ENCODE data around the gene F8A3. TPM values are rescaled to one million over a fixed set of nuclear protein-coding genes. Genes with fewer than 3 reads are reported as not detected.

The F8A3 gene
- total and polyA plus RNA-seq, 9 of the 15 experiments (the other 6 are each of a cell fraction or from before 2014, with no cell fraction given): not detected

GRCh38 chrX:155434906-155435743 lies 23.3 kb downstream of the F8A3 start (continued):
- TF ChIP-seq, protein P1, sequence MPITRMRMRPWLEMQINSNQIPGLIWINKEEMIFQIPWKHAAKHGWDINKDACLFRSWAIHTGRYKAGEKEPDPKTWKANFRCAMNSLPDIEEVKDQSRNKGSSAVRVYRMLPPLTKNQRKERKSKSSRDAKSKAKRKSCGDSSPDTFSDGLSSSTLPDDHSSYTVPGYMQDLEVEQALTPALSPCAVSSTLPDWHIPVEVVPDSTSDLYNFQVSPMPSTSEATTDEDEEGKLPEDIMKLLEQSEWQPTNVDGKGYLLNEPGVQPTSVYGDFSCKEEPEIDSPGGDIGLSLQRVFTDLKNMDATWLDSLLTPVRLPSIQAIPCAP (CRISPR knock-in tag; IDR thresholded peaks at IDR 0.05; ENCODE audit: borderline replicate concordance): no peak
- TF ChIP-seq, protein P2, sequence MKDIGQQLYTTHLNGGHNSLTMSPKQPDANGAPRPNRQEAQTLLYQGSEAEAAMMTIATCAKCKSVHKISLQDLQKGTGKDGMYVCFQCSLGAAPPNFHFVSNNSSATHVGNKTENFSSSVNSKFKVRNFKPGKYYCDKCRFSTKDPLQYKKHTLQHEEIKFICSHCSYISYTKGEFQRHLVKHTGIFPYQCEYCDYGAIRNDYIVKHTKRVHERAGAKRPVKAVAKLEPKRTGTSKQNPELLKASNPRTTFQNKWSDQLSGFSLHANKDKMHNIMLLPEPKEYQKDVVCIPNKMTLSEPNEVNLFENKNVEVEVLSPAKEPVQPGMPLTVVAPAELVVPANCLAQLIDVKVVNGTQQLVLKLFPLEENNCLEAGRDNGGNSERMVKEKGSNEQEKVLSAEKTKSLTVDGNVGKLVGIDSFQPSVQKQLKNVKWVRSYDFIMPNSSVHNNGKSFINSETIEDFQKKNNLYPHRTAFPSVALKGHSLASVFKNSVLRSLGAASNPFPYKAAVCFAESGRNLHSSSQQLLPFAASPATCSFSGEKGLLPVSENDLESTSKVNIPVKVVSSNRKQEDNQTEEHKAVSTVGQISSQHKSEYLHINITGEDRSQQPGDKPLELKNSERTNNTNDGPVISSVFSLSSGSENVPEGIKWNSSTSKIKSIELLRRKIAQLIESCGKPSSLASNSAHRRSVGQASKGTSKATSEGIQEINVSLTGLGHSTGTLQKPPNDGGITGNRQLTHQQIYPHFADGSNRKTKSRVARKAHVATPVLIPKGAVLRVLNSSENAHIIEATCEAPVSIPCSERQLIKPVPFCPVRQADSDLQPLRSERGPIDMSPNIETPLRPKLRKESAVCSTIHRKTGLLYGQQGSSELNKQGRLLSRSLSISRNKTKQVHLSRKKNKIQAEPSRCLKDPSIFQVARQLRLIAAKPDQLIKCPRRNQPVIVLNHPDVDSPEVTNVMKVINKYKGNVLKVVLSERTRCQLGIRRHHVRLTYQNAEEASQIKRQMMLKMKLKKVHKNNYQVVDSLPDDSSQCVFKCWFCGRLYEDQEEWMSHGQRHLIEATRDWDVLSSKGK (CRISPR knock-in tag; IDR thresholded peaks at IDR 0.05): no peak
- no peak for TF ChIP-seq DIDO1 (tag; IDR thresholded peaks at IDR 0.05; ENCODE audit: low read depth)
- TF ChIP-seq GTF2A2 (tag; IDR thresholded peaks at IDR 0.05): no peak
- no peak for TF ChIP-seq HINFP (tag; conservative IDR thresholded peaks at IDR 0.05; ENCODE audit: low read depth)
- TF ChIP-seq STAT5B (CRISPR knock-in tag; IDR thresholded peaks at IDR 0.05): no peak
- no peak for TF ChIP-seq ZNF121 (CRISPR knock-in tag; conservative IDR thresholded peaks at IDR 0.05)
- TF ChIP-seq ZC3H8 (IDR thresholded peaks at IDR 0.05): no peak
- TF ChIP-seq ZNF311 (CRISPR knock-in tag; IDR thresholded peaks at IDR 0.05): no peak
- TF ChIP-seq KAT2B (IDR thresholded peaks at IDR 0.05; ENCODE audit: low read depth, low read length): no peak
- TF ChIP-seq IRF2 (CRISPR knock-in tag; IDR thresholded peaks at IDR 0.05): no peak
- no peak for TF ChIP-seq FOXM1 (IDR thresholded peaks at IDR 0.05; ENCODE audit: low read depth)
- TF ChIP-seq FOXM1 (CRISPR knock-in tag; IDR thresholded peaks at IDR 0.05; ENCODE audit: low read depth): no peak
- no peak for TF ChIP-seq HLTF (IDR thresholded peaks at IDR 0.05)
- TF ChIP-seq ERF (CRISPR knock-in tag; IDR thresholded peaks at IDR 0.05): no peak
- TF ChIP-seq GATA2 (CRISPR knock-in tag; IDR thresholded peaks at IDR 0.05): peak; percentile 74
- no peak for TF ChIP-seq BRF2 (IDR thresholded peaks at IDR 0.05; ENCODE audit: borderline replicate concordance, insufficient read depth, insufficient read length)
- no peak for TF ChIP-seq ZNF184 (CRISPR knock-in tag; IDR thresholded peaks at IDR 0.05)
- no peak for TF ChIP-seq ATF1 (CRISPR knock-in tag; IDR thresholded peaks at IDR 0.05)
- TF ChIP-seq ATF1 (tag; IDR thresholded peaks at IDR 0.05): 0 out of 2 replicates have a peak, but pooled peaks have one; percentile 21
- no peak for TF ChIP-seq ZFP91 (CRISPR knock-in tag; IDR thresholded peaks at IDR 0.05)
